Activated CD8-positive, alpha-beta T cell treated with anti-CD3 and anti-CD28 coated beads for 36 hours (primary cell): ENCODE data around the gene OR2AT4. TPM values are rescaled to one million over a fixed set of nuclear protein-coding genes. Genes with fewer than 3 reads are reported as not detected.

Experiments used
- ATAC-seq: fragments of 200-7000 bp; cut with Tn5 transposase; one replicate; pipeline ENCODE4 v1.10.0; 2021; ENCODE audit warnings: mild to moderate bottlenecking, moderate library complexity
- CTCF ChIA-PET: fragments of 350-600 bp; sonication (Branson Sonifier 250); formaldehyde crosslinking; loops from one replicate; lab custom pipeline; 2021; ENCODE audit warnings: antibody characterized with exemption; lab: Charles Lee
- POLR2A ChIA-PET: fragments of 350-600 bp; sonication (Branson Sonifier 250); formaldehyde crosslinking; loops from one replicate; lab custom pipeline; 2021; ENCODE audit warnings: antibody characterized with exemption; lab: Charles Lee
- DNase-seq: peaks from one replicate; pipeline ENCODE4 v3.0.0-alpha.2; 2020
- H3K27ac Mint-ChIP-seq: one replicate; pipeline ENCODE4 v1.8.0; 2021; ENCODE audit warnings: mild to moderate bottlenecking, mixed read lengths
- H3K27me3 Mint-ChIP-seq: one replicate; pipeline ENCODE4 v1.8.0; 2021; ENCODE audit warnings: mixed read lengths
- H3K36me3 Mint-ChIP-seq: one replicate; pipeline ENCODE4 v1.8.0; 2021; ENCODE audit warnings: low read depth, mixed read lengths
- H3K4me1 Mint-ChIP-seq: one replicate; pipeline ENCODE4 v1.8.0; 2021; ENCODE audit warnings: low read depth, mixed read lengths
- H3K4me3 Mint-ChIP-seq: one replicate; pipeline ENCODE4 v1.8.0; 2021; ENCODE audit warnings: mild to moderate bottlenecking, moderate library complexity, mixed read lengths
- H3K9me3 Mint-ChIP-seq: one replicate; pipeline ENCODE4 v1.8.0; 2021; ENCODE audit warnings: mixed read lengths
- intact Hi-C: fragments of 100-400 bp; cut with micrococcal nuclease; formaldehyde crosslinking; loops from one replicate; pipeline ENCODE4 v1.10.0; 2022
- total RNA-seq, 2 experiments: library from RNA; stranded (reverse); gene quantifications; one replicate each; pipeline ENCODE4 v1.2.3, GENCODE V29; 2021
- TF ChIP-seq, protein P1 (sequence below): fragments of 200-600 bp; IDR thresholded peaks from one replicate; pipeline ENCODE4 v1.8.0; 2022; ENCODE audit warnings: antibody characterized with exemption, mild to moderate bottlenecking

OR2AT4 gene
- total RNA-seq, 2 experiments from 2014 or later = not detected

DNA sequence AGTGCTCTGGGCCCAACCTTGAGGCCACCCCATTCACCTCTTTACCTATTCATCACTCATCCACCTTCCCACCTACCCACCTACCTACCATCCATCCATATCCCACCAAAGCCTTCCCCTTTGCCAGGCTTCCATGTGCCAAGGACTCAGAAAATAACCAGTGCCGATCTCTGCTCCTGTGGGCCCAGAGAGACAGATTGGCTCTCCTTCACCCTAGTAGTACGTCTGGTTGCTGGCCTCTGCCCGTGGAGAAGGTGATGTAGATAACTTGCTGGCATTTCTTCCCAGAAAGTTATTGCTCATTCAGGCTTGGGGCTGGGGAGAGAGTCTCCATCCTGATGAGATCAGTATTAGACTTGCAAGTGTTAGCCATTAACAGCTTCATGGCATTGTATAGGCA is 62.8 kb downstream of the OR2AT4 start:
- TF ChIP-seq, protein P1, sequence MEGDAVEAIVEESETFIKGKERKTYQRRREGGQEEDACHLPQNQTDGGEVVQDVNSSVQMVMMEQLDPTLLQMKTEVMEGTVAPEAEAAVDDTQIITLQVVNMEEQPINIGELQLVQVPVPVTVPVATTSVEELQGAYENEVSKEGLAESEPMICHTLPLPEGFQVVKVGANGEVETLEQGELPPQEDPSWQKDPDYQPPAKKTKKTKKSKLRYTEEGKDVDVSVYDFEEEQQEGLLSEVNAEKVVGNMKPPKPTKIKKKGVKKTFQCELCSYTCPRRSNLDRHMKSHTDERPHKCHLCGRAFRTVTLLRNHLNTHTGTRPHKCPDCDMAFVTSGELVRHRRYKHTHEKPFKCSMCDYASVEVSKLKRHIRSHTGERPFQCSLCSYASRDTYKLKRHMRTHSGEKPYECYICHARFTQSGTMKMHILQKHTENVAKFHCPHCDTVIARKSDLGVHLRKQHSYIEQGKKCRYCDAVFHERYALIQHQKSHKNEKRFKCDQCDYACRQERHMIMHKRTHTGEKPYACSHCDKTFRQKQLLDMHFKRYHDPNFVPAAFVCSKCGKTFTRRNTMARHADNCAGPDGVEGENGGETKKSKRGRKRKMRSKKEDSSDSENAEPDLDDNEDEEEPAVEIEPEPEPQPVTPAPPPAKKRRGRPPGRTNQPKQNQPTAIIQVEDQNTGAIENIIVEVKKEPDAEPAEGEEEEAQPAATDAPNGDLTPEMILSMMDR = no peak
- ChIA-PET POLR2A (no interaction called here), CTCF (interaction anchor here (3.4 to 3.9 kb wide), 2 partner anchors 12 to 104 kb away, joined by 23 to 28 read pairs; no protein-coding TSS in a partner anchor)
- no peak overlapping the region for H3K4me3 Mint-ChIP-seq
- no peak overlapping the region for H3K27ac Mint-ChIP-seq
- intact Hi-C loops = no loop called here
- no peaks in the 10 kb centered on the region for H3K36me3 Mint-ChIP-seq
- no peaks in the 10 kb centered on the region for H3K9me3 Mint-ChIP-seq
- ATAC-seq = no peak
- H3K27me3 Mint-ChIP-seq = no peaks in the 10 kb centered on the region
- no peak for DNase-seq
- H3K4me1 Mint-ChIP-seq = peaks cover 2% of the 10 kb centered on the region

DNA sequence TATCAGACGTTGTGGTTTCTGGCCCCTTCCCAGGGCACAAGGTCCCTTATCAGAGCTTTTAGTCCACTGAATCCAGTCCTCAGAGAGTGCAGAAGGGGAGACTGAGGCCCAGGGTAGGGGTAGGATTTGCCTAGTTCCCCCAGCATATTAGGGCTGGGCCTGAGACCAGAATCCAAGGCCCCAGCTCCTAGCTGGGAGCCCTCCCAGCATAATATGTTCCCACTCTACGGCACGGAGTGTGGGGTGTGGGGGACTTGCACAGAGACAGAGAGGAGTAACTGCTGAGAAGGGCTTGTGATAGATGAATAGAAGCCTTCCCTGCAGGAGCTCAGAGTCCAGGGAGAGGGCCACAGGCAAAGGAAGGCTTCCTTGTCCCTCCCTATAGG is 64.1 kb downstream of the OR2AT4 start:
- Mint-ChIP-seq H3K27me3 (no peaks in the 10 kb centered on the region), H3K36me3 (no peaks in the 10 kb centered on the region), H3K4me3 (no peak overlapping the region), H3K4me1 (peaks cover 2% of the 10 kb centered on the region), H3K27ac (no peak overlapping the region), H3K9me3 (no peaks in the 10 kb centered on the region)
- POLR2A ChIA-PET = no interaction called here
- no peak for DNase-seq
- CTCF ChIA-PET = interaction anchor here (0.6 to 3.9 kb wide), 12 partner anchors 10 to 210 kb away, joined by 3 to 28 read pairs (median 4); no protein-coding TSS in a partner anchor
- TF ChIP-seq, protein P1 = no peak
- no peak for ATAC-seq
- intact Hi-C loops = no loop called here

DNA sequence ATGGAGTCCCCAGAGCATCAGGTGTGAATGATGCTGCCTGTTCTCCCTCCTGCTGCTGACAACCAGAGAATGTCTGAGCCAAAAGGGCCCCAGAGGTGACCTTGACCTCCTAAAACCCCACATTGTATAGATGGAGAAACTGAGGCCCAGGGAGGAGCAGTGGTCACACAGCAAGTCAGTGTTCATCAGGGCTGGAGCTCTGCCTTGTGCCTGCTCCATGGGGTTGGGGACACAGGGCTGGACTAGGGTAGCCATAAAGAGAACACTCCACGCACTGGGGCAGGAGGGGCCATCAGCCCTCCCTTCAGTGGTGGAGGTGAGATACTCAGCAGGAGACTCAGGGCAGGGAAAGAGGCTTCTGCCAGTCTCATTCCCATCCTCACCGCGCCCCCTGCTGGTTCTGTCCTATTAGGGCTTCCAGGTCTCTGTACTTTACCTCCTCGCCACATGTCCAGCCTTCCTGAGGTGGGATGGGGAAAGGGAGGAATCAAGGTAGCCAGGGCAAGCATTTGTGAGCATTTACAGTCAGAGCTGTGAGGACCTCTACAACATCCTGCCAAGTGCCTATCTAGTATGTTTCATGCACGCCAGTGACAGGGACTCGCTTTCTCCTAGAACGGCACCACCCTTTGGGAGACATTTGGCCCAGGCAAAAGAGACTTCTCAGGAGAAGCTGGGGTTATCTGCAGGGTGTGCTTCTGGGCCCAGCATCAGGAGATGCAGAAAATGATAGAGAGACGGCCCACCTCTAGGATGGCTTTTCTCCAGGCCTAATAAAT is 64.7 kb downstream of the OR2AT4 start:
- no peaks in the 10 kb centered on the region for H3K27me3 Mint-ChIP-seq
- ChIA-PET POLR2A (no interaction called here), CTCF (interaction anchor here (0.6 to 3.9 kb wide), 22 partner anchors 10 to 210 kb away, joined by 3 to 28 read pairs (median 3); no protein-coding TSS in a partner anchor)
- TF ChIP-seq, protein P1 = peak; percentile 78
- no peak overlapping the region for H3K27ac Mint-ChIP-seq
- peaks cover 2% of the 10 kb centered on the region for H3K4me1 Mint-ChIP-seq
- no peak overlapping the region for H3K4me3 Mint-ChIP-seq
- intact Hi-C loops = no loop called here
- ATAC-seq = peak; percentile 58
- no peaks in the 10 kb centered on the region for H3K36me3 Mint-ChIP-seq
- H3K9me3 Mint-ChIP-seq = no peaks in the 10 kb centered on the region
- peak; percentile 78 for DNase-seq

Other genes starting within 250 kb of the OR2AT4 start
- 10 to 100 TPM; 19.0 to 19.3 TPM for gene XRRA1, start 147.8 kb downstream of the OR2AT4 start, total RNA-seq
- 100 to 1,000 TPM in 1 of 2 experiments, 10 to 100 TPM in 1; 99.3 to 117 TPM for gene SPCS2, start 147.6 kb downstream of the OR2AT4 start, total RNA-seq
- gene NEU3, start 107.9 kb downstream of the OR2AT4 start, total RNA-seq = 10 to 100 TPM; 18.6 to 19.4 TPM
- gene SLCO2B1, start 54.2 kb upstream of the OR2AT4 start, total RNA-seq = not detected
- gene TPBGL, start 143.9 kb upstream of the OR2AT4 start, total RNA-seq = under 1 TPM; 0.18 to 0.20 TPM